Inferior parietal cortex (tissue), 1 donor: ENCODE measurements around the gene SPPL2C.
A peak's percentile ranks its signal among the peaks of the same experiment; 100 is the strongest.
"Not testable (repeated sequence)": the region's sequence is repeated elsewhere in the genome, so short reads cannot be mapped to it uniquely, and the experiment has no call there.

Experiments used
- DNase-seq: peaks from one replicate; pipeline ENCODE4 v3.0.0-alpha.2; 2016; ENCODE audit errors: extremely low spot score

The SPPL2C gene

GRCh38 chr17:45850011-45850410, 5.3 kb downstream of the SPPL2C start:
- DNase-seq, result no peak

- no peak for DNase-seq
Measured at GRCh38 chr17:45850468-45850867, 5.8 kb downstream of the SPPL2C start.

- DNase-seq, result no peak
Measured at GRCh38 chr17:45851022-45851421, 6.3 kb downstream of the SPPL2C start.

GRCh38 chr17:45851464-45851863, 6.8 kb downstream of the SPPL2C start:
- DNase-seq, result no peak

- DNase-seq, result no peak
Measured at GRCh38 chr17:45851873-45852272, 7.2 kb downstream of the SPPL2C start.

- peak; percentile 89 for DNase-seq
Measured at GRCh38 chr17:45852535-45853297, 8.0 kb downstream of the SPPL2C start.

GRCh38 chr17:45854209-45854608, 9.5 kb downstream of the SPPL2C start:
- DNase-seq, result no peak

- DNase-seq, result no peak
Measured at GRCh38 chr17:45855691-45856336, 11.1 kb downstream of the SPPL2C start.

- no peak for DNase-seq
Measured at GRCh38 chr17:45857977-45858708, 13.5 kb downstream of the SPPL2C start.

GRCh38 chr17:45861165-45861564, 16.5 kb downstream of the SPPL2C start:
- no peak for DNase-seq

GRCh38 chr17:45862127-45862526, 17.4 kb downstream of the SPPL2C start:
- DNase-seq, result not testable (repeated sequence)

- DNase-seq, result no peak
Measured at GRCh38 chr17:45863857-45864654, 19.4 kb downstream of the SPPL2C start.

- peak; percentile 81 for DNase-seq
Measured at GRCh38 chr17:45867171-45867570, 22.5 kb downstream of the SPPL2C start.

- no peak for DNase-seq
Measured at GRCh38 chr17:45867702-45868101, 23.0 kb downstream of the SPPL2C start.

GRCh38 chr17:45868276-45868675, 23.6 kb downstream of the SPPL2C start:
- no peak for DNase-seq

- no peak for DNase-seq
Measured at GRCh38 chr17:45869676-45870341, 25.1 kb downstream of the SPPL2C start.

GRCh38 chr17:45870342-45870974, 25.8 kb downstream of the SPPL2C start:
- no peak for DNase-seq

- DNase-seq, result no peak
Measured at GRCh38 chr17:45871718-45872117, 27.0 kb downstream of the SPPL2C start.

GRCh38 chr17:45873728-45874127, 29.0 kb downstream of the SPPL2C start:
- DNase-seq, result no peak

GRCh38 chr17:45874151-45874550, 29.5 kb downstream of the SPPL2C start:
- DNase-seq, result no peak

- no peak for DNase-seq
Measured at GRCh38 chr17:45876539-45876938, 31.9 kb downstream of the SPPL2C start.
